ENCODE measurements around the gene P2RX2. TPM values are rescaled to one million over a fixed set of nuclear protein-coding genes. Genes with fewer than 3 reads are reported as not detected.

Gene P2RX2
- total RNA-seq (2014; rRNA removed; shearing (Covaris generic)) (1.7 and 3.0 TPM in 2 replicates), polyA plus RNA-seq (2016; fragmentation: Nextera tagmentation; extraction: Ambion mirVana) (1.1 and 2.3 TPM in 2 replicates)
- long read RNA-seq, partial matches to known transcripts = 0 of 3 reads
- long read RNA-seq, other reads (novel, unspliced or antisense) = 3 of 3 reads

- H3K27me3 ChIP-seq (ENCODE audit: insufficient read depth) = peaks cover 62% of the 10 kb centered on the region
- H3K27ac Mint-ChIP-seq = no peak within 1 kb of the TSS
- no peak for TF ChIP-seq STAT1 (IDR thresholded peaks at IDR 0.05; ENCODE audit: unreplicated experiment)
- no peak for TF ChIP-seq EZH2phosphoT487 (IDR thresholded peaks at IDR 0.05; ENCODE audit: unreplicated experiment)
- TF ChIP-seq POLR2AphosphoS5 (IDR thresholded peaks at IDR 0.05; ENCODE audit: low read depth) = no peak
- no peak for TF ChIP-seq ETS1 (IDR thresholded peaks at IDR 0.05)
- TF ChIP-seq ZNF462 (CRISPR knock-in tag; IDR thresholded peaks at IDR 0.05) = no peak
- no peak for TF ChIP-seq NANOG (IDR thresholded peaks at IDR 0.05; ENCODE audit: borderline replicate concordance)
- no peak for TF ChIP-seq CREB1 (CRISPR knock-in tag; IDR thresholded peaks at IDR 0.05; ENCODE audit: low read depth)
Measured at GRCh38 chr12:132618683-132619043, at the start of gene P2RX2. TSS of gene P2RX2 (plus strand) at chr12:132618776. CDS start at chr12:132618817, 41 bp downstream.

More at GRCh38 chr12:132618683-132619043, at the start of gene P2RX2:
- Histone ChIP-seq H2AFZ (no peak within 1 kb of the TSS), H3K36me3 (ENCODE audit: insufficient read depth) (no peaks in the 10 kb centered on the region), H3K4me3 (peak within 1 kb of the TSS; percentile 57), H3K79me2 (replicated peaks; ENCODE audit: insufficient read depth) (no peaks in the 10 kb centered on the region), H3K27ac (ENCODE audit: low read depth) (no peak within 1 kb of the TSS), H3F3A (replicated peaks; ENCODE audit: low read depth) (0 out of 2 replicates have a peak, but pooled peaks cover 3% of the 10 kb centered on the region), H4K20me1 (replicated peaks; ENCODE audit: insufficient read depth) (0 out of 2 replicates have a peak, but pooled peaks cover 6% of the 10 kb centered on the region), H3K9me2 (ENCODE audit: insufficient read depth) (no peaks in the 10 kb centered on the region), H3K4me2 (peak within 1 kb of the TSS; percentile 74), H3K4me1 (ENCODE audit: insufficient read depth) (peaks cover 6% of the 10 kb centered on the region; the same call in 1 of the 2 replicates)
- ATAC-seq (peak; percentile 2; the same call in 2 of the 3 replicates), DNase-seq (ENCODE audit: low spot score) (peak; percentile 58)
- H3K4me3 Mint-ChIP-seq = peak within 1 kb of the TSS; percentile 71
- H3K4me1 Mint-ChIP-seq = peaks cover 14% of the 10 kb centered on the region
- H3K27me3 Mint-ChIP-seq (ENCODE audit: insufficient read depth, low read depth, poor library complexity) = peaks cover 58% of the 10 kb centered on the region
- peaks cover 14% of the 10 kb centered on the region for H3K36me3 Mint-ChIP-seq (ENCODE audit: low read depth)
- H3K9me3 Mint-ChIP-seq = peaks cover 30% of the 10 kb centered on the region
